LHCN-M2 (cell line): ENCODE data around the gene ANXA4. TPM values are rescaled to one million over a fixed set of nuclear protein-coding genes. Genes with fewer than 3 reads are reported as not detected.

Experiments used
- DNase-seq: peaks from one replicate; pipeline ENCODE4 v3.0.0-alpha.2; 2012; ENCODE audit warnings: low read depth
- polyA plus RNA-seq: library from polyadenylated mRNA; unstranded; fragments of >200 nt; gene quantifications from one replicate; pipeline ENCODE4 v1.2.1, GENCODE V29; 2012; ENCODE audit warnings: missing spikeins
- total RNA-seq: library from RNA; depleted of rRNA; stranded (reverse); fragments of >200 nt; gene quantifications from 2 replicates; pipeline ENCODE4 v1.2.3, GENCODE V29; 2014; rRNA removed

ANXA4 gene
- total RNA-seq = 29.0 and 33.6 TPM in 2 replicates
- polyA plus RNA-seq = 95.8 TPM

GRCh38 chr2:69741575-69742321 is at the start of gene ANXA4:
Gene ANXA4, plus strand, starts transcription at chr2:69742134. Its CDS starts 39,432 bp downstream, at chr2:69781566.
- DNase-seq = peak; percentile 66

DNA sequence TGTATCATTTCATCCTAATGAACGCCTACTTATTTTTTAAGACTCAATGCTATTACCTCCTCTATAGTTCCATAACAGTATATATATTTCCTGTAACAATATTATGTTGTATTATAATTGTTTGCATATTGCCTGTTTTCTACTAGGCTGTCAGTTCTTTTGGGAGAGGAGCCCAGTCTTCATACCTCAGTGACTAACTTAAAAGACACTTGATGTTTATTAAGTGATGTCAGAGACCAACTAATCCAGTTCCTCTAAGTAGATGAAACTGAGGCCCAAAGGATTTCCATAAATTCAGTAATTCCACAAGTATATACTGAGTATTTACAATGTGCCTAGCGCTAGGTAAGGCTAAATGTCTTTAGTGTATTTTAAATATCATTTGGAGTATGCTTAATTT is 49.5 kb upstream of the ANXA4 start:
- no peak for DNase-seq

- no peak for DNase-seq
Measured at GRCh38 chr2:69693059-69693774, 48.7 kb upstream of the ANXA4 start.

DNA sequence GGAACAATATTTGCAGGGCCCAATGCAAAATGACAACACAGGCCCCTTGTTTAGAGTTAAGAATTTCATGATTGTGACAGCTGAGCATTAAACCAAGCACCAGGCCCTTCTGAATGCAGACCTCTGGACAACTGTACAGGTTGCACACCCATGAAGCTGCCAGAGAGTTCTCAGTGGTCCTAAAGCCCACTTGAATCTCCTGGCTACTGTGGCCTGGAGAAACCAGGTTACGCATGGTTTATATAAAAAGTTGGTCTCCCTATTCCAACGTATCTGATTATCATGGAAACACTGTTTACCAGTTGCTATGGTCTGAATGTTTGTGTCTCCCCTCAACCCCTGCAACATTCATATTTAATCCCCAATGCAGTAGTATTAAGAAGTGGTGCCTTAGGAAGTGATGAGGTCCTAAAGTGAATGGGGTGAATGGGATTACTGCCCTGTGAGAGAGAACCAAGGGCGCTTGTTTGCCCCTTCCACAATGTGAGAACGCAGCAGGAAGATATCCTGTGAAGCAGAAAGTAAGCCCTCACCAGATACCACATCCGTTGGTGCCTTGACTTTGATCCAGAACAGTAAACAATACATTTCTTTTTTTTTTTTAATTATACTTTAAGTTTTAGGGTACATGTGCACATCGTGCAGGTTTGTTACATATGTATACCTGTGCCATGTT is 48.0 kb upstream of the ANXA4 start:
- DNase-seq = no peak

DNA sequence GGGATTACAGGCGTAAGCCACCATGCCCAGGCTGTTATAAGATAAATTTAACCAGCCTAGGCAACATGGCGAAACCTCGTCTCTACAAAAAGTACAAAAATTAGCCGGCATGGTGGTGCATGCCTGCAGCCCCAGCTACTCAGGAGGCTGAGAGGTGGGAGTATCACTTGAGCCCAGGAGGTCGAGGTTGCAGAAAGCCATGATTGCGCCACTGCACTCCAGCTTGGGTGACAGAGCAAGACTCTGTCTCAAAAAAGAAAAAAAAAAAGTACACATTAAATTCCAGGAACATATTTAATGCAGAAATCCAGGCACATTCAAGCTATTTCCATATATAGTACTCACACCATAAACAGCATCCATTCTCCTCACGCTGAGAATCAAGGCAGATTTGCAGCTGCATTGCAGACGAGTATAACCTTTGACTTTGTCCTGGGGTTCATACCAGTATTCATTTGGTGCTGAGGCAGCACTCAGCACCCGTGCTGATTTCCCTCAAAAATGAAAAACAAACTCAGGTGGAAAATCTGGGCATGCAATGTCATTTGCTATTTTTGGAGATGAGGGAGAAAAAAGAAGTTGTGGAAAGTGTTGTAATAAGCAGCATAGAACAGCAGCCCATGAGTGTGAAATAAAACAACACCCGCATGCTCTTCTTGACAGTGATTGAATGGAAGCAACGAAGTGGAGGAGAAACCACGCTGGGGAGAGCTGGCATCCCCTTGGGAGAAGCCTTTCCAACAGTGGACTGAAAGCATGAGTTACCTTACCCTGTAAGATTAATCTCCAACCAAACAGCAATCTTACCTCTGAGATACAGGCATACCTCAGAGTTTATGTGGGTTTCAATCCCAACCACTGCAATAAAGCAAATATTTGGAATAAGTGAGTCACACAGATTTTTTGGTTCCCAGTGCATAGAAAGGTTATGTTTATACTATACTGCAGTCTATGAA is 46.8 kb upstream of the ANXA4 start:
- peak; percentile 35 for DNase-seq

- DNase-seq = no peak
Measured at GRCh38 chr2:69695850-69696216, 46.1 kb upstream of the ANXA4 start.

DNA sequence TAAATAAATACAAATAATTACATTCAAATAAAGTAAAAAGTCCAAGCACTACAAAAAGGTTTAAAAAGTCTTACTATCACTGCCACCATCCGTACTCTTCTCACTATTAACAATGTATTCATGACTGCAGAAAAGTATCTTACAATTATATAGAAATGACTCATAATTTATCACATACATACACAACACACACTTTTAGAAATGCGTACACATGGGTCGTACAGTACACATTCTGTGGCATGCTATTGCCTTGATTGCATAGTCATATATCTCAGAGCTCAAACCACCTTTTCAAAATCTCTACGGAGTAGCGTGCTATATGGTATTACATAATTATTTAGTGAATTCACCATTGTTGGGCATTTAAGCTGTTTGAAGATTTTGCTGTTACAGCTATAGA is 41.6 kb upstream of the ANXA4 start:
- DNase-seq = no peak

GRCh38 chr2:69701100-69701945 is 40.6 kb upstream of the ANXA4 start:
- DNase-seq = no peak

DNA sequence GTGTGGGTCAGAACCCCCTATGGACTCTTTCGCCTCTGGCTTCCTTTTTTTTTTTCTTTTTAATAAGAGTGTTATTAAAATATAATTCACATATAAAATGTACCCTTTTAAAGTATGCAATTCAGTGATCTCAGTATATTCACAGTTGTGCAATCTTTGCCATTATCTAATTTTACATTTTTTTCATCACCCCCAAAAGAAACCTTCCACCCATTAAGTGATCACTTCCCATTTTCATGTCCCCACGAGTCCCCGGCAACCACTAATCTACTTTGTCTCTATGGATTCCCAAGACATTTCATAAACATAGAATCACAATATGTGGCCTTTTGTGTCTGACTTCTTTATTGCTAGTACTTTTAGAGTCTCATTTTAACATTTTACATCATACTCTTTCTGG is 38.7 kb upstream of the ANXA4 start:
- DNase-seq = no peak

DNA sequence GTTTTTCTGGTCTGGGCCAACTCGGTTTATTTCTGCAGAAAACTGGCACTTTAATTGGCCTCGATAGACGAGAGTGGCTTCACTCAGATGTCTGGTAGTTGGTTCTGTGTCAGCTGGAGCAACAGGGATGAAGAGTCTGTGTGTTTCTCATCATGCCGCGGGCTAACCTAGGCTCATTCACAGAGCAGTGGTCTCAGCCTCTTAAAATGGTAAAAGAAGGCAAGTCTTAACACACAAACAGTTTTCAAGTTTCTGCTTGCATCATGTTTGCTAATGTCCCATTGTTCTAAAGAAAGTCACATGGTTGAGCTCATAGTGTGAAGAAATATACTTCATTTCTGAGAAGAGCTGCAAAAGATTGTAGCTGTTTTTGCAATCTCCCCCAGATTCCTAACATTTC is 37.5 kb upstream of the ANXA4 start:
- DNase-seq = no peak

GRCh38 chr2:69709290-69709689 is 32.6 kb upstream of the ANXA4 start:
- no peak for DNase-seq

DNA sequence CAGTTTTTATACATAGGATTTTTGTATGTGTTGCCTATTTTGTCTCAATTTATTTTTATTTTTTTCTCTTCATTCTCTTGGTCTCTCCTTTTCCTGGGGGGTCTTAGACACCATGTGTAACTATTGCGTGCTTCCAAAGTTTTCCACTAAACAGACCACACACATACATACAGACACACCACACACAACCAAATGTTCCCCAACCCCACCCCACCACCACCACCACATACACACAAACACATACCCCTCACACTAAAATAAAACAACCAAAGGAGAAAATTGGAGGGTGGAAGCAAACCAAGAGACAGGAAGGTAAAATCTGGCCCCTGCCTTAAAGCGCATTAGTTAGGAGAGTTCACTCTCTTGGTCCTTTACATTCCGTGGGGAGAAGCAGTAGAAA is 30.0 kb upstream of the ANXA4 start:
- DNase-seq = no peak

- no peak for DNase-seq
Measured at GRCh38 chr2:69714024-69714423, 27.9 kb upstream of the ANXA4 start.

DNA sequence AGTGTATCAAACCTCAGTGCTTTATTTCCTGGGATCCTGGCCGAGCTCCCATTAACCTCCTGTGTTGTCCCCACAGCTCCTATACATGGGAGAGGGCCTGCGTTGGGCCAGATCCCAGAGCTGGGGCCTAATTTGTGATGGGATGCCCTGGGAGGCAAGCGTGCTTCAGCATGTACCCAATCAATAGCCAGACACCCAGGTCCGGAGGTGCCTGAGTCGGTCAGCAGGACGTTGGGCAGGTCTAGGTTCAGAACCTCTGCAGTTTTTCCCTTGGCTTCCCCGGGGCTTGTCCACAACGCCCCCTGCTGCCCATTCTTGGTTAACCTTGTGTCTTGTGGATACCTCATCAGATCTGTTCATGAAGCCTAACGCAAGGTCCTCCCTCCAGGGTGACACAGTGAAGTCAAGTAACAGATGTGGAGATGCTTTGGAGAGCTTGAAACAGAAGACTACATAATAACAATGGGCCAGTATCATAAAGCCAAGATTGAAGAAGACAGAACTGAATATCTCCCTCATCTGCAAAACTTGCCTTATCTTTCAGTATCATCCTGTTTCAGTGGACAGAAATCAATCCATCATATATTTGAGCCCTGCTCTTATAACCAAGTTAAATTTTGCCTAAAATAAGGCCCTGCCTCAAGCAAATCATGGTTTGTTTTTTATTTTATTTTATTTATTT is 27.3 kb upstream of the ANXA4 start:
- DNase-seq = peak; percentile 81

DNA sequence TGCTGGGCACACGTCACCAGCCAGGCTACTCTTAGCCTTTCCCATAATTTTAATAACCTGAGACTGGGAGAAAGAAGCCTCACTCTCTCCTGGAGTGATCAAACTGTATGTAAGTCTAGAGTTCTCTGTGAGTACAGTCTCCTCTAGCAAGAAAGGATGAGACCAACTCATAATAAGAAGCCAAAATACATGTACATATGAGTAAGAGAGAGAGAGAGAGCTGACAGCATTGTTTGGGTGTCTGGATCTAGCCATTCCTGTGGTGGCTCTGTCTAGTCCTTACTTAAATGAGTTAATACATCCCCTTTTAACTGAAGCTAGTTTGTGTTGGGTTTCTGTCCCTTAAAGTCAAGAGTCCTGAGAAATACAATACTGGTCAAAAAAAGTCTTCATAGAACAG is 26.0 kb upstream of the ANXA4 start:
- no peak for DNase-seq

DNA sequence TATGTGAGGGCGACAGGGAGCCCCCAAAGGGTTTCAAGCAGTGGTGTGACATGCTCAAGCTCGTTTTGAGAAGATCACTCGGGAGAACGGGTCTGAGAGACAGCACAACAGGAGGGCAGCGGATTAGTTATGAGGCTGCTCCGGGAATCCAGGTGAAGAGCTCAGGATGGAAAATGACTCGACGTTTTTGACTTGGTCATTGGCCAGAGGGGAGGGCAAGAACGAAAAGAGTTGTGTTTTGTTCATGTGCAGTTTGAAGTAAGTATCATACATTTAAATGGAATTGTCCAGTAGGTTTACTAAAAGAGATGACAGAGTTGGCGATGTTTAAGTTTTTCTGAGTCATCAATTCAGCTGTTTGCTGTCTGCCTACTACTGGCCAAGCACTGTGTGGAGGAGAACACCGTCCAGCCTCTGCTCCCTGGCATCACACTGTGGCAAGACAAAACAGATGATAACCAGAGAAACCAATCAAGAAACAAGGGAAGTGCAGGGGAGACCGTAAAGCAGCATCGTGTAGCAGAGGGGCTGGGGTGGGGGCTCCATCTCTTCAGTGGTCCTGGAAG is 25.3 kb upstream of the ANXA4 start:
- DNase-seq = peak; percentile 70

GRCh38 chr2:69717186-69717585 is 24.7 kb upstream of the ANXA4 start:
- no peak for DNase-seq

DNA sequence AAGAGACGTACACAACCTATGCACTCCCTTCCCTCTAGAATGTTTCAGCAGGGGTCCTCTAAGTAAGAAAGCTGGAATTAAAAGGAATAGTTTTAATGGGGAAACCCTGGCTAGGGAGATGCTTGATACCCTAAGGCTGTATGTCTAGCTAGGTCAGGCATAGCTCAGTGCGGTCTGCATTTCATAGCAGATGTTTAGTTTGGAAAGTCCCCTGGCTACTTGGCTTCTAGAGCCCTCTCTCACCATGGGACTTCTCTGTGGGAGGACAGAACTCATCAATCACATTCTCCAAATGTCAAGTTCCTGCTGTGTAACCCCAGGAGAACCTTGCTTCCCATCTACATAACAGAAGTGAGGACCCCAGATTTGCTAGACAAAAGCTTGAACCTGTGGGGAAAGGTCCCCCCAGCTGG is 24.1 kb upstream of the ANXA4 start:
- no peak for DNase-seq

GRCh38 chr2:69718338-69718965 is 23.5 kb upstream of the ANXA4 start:
- DNase-seq = no peak
